SKM-1 (cell line): ENCODE data around the gene ANKEF1.

ENCODE experiments used
- DNase-seq: peaks from one replicate; lab custom pipeline; 2025; ENCODE audit not compliant: unreplicated experiment; lab: John Stamatoyannopoulos, UW

Gene ANKEF1

DNA sequence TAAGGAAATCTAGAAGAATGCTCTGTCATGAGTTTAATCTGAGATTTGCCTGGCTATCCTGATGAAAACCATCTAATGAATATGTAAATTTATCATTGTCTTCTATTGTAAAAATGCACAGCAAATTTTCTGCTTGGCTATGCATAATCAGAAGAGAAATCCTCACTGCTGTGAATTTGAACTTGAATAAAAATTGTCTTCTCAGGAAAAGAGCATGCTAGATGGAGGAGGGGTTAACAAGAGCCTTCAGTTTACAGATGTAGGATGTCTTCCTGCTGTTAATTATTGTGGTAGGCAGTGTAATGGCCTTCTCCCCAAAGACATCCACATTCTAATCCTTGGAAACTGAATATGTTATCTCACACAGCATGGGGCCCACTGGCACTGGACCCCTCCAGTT lies 45.8 kb downstream of the ANKEF1 start:
- no peak for DNase-seq

DNA sequence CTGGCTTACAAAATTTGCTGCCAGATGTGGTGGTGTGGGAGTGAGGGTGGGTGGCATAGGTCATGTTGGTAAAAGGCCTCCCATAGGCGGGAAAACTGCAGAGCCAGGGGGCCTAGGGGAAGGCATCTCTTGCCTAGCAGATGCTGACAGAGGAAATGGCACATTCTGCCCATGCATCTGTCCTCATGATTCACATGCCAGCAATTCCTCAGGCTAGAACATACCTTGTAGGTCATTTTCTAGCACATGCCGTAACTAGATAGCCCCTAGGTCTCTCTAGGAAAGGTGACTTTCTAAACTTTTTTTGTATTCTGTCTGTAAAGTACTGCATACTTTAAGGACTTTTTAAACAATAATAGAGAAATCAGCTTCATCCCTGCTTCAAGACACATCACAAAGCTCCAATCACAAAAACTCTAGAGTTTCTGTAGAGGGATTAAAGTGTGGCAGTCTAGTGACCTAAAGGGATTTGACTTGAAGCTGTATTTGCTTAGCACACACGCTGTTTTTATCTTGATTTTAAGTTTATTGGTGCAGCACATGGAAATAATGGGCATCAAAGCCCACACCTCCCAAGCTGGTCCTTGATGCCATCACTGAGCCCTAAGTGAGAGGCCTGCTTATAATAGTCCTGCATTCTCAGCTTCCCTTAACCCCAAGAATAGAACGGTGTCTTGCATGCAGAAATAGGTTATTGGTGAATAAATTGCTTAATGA lies 55.2 kb downstream of the ANKEF1 start:
- no peak for DNase-seq

DNA sequence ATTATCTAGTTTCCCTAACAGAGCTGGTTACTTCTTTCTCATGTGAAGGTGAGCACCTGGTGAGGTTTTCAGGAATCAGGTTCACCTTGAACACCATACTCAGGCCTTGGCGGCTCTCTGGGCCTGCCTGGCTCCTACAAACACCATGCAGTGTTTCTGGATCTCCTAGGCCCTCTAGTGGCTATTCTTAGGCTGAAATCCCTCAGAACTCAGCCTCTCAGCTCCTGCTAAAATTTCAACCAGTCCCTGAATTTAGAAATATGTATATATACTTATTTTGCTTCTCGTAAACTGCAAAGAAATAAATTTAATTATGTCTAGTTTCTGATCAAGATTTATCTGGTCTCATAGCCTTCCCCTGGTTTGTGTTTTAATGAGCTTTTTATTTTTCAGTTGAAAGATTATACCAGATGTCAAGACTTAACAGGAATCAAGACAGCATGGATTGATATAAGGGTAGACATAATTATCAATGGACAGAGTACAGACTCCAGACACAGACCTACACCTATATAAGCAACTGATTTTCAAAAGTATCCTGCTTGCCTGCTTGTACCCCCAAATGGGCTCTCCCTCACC lies 55.9 kb downstream of the ANKEF1 start:
- DNase-seq = peak; percentile 5

DNA sequence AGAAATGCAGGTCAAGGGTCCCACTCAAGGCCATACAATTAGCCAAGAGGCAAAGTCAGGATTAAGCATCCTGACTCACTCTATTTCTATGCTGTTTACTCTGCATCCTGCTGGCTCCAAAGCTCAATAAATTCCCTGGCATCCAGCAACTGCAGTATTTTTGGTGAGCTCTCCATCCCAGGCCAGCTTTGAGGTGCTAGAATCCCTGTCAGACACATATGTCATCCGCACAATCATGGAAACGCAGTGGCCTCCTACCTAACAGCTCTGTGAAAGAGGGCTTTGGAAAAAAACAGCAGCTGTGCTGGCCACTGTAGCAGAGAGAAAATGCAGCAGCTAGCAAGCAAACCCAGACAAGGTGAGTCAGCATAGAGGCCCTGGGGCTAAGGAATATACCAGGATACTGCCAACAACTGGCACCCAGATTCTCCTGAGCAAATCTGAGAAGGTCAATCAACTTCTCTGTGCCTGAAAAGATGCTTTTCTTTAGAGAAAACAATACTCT lies 58.4 kb downstream of the ANKEF1 start:
- no peak for DNase-seq

DNA sequence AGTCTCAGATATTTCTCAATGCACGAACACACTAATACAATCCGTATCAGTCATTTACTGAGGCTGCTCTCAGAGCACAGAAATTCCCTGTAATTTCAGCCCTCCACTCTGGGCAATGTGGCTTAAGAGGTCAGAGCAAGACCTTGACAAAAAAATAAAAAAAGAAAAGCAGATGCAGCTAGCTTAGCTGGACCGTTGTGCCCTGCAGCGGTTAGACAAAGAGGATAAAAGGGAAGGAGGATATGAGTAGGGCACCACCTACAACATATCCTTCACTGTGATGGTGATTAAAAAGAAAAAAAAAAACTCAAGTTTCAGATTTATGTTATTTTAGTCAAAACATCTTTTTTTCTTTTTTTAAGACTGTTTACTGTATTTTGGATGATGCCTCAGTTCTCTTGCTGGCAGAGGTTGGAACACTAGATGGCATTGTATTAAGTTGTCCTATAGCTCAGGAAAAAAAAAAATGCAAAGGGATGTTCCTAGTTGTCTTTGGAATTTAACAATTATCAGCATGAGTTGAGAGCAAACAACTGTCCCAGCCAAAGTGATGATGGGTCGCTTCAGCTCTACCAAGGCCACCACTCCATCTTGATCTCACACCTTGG lies 59.9 kb downstream of the ANKEF1 start:
- no peak for DNase-seq

DNA sequence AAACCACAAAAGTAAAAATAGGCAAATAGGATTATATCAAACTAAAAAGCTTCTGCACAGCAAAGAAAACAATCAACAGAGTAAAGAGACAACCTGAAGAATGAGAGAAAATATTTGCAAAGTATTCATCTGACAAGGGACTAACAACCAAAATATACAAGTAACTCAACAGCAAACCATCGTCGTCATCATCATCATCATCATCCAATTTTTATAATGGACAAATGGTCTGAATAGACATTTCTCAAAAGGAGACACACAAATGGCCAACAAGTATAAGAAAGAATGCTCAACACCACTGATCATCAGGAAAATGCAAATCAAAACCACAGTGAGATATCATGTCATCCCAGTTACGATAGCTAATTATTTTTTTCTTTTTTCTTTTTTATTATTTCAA lies 62.0 kb downstream of the ANKEF1 start:
- no peak for DNase-seq

DNA sequence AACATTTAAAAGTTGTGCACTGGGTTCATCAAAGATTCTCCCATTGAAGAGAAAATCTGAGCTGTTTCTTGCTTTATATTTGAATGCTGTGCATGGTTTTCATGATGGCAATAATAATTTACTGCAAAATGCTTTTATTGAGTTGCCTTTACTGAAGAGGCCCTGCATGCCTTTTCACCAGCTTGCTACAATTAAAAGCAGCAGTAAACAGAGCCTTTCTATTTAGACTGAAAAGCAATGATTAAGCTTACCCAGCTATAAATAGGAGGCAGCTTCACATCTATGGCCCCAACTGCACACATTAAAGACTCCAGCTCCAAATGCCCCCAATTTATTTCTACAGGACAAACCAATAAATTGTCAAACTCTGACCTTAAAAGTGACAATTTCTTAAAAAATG lies 70.3 kb downstream of the ANKEF1 start:
- no peak for DNase-seq
